ENCODE data around the gene SYNGR4.

DNA sequence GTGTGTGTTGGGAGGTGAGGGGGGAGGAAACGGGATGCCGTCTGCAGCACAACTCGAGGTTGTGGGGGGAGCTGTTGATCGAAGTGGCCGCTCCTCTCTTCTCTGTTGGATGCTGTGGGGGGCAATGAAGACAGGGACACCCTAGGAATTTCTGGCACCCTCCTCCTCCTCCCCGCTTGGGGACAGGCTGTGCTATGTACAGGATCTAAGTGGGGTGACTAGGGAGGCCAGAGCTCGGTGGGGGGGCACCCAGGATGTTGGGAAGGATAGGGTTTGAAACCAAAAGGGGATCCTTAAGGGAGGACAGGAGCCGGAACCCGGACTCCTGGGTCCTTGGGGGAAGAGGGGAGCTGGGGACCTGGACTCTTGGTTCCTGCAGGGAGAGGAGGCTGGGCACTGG lies 31.3 kb downstream of the SYNGR4 start:
- TF ChIP-seq POLR2A (IDR thresholded peaks at IDR 0.05): no peak
- no peak for TF ChIP-seq CTCF (IDR thresholded peaks at IDR 0.05 in 4 of 5, conservative IDR thresholded peaks at IDR 0.05 in 1 of 5)
